GM20431 (cell line): ENCODE results near the gene PCSK5.
"Not testable (repeated sequence)": the region's sequence is repeated elsewhere in the genome, so short reads cannot be mapped to it uniquely, and the experiment has no call there.

Source experiments
- in situ Hi-C: fragments of 300-500 bp; cut with MseI, MboI; formaldehyde crosslinking; loops from one replicate; pipeline ENCODE4 v1.15.0; 2020; ENCODE audit warnings: low sequenced_read_pairs; ENCODE audit not compliant: unreplicated experiment

The PCSK5 gene

DNA sequence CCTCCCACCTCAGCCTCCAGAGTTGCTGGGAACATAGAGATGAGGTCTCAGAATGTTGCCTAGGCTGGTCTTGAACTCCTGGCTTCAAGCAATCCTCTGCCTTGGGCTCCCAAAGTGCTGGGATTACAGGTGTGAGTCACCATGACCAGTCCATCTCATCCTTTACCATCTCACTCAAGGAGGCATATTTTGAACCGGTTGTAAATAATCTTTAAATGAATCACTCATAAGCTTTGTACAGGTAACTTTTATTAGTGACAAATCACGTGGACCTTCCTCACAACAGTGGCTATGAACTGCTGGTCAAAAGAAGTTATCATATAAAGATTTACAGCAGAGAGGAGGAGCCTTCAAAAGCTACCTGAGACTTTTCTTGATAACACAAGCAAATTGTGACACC lies 433.0 kb downstream of the PCSK5 start:
- in situ Hi-C loops, result no loop called here

- in situ Hi-C loops, result not testable (repeated sequence)
These were observed 433.6 kb downstream of the PCSK5 start for GRCh38 chr9:76324030-76324429.

DNA sequence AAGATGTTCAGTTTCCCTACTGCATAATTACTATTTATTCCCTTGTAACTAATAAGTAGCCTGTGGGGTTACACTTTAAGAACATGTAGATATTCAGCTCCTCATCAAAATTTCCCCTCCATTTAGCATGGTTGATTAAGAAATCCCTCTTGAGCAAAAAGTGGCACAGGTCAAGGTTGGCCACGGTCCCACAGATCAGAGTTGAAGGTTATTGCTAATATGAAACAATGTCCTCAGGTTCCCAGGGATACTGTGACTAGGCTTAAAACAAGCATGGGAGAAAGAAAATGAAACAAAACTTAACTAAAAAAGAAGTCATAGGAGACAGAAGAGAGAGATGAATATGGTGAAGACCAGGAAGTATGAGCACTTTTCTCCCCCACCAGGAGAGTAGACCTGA lies 439.6 kb downstream of the PCSK5 start:
- in situ Hi-C loops, result no loop called here

- in situ Hi-C loops, result no loop called here
These were observed 442.9 kb downstream of the PCSK5 start for GRCh38 chr9:76333388-76333787.

DNA sequence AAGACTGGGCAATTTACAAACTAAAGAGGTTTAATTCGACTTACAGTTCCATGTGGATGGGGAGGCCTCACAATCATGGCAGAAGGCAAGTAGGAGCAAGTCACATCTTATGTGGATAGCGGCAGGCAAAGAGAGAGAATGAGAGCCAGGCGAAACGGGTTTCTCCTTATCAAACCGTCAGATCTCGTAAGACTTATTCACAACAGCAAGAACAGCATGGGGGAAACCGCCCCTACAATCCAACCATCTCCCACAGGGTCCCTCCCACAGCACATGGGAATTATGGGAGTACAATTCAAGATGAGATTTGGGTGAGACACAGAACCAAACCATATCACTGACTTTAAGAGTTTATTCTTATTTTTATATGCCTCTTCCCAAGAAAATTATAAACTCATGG lies 443.5 kb downstream of the PCSK5 start:
- in situ Hi-C loops, result no loop called here

DNA sequence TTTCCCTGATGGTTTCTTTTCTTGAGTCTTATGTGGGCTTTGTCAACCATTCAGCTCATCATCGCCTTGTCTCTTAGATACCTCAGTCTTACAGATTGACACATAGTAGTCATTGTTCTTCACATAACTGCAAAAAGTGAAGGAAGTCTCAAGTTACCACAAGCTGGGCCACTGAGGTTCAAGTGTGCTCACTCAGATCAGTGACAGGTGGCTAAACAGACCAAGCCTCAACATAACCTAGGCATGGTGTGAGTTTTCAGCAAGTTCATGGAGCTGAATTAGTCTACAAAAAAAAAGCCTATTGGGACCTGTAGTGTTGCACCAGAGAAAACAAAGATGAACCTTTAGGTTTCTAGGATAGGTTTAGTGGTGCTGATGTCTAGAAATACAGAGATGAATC lies 445.6 kb downstream of the PCSK5 start:
- in situ Hi-C loops, result no loop called here

DNA sequence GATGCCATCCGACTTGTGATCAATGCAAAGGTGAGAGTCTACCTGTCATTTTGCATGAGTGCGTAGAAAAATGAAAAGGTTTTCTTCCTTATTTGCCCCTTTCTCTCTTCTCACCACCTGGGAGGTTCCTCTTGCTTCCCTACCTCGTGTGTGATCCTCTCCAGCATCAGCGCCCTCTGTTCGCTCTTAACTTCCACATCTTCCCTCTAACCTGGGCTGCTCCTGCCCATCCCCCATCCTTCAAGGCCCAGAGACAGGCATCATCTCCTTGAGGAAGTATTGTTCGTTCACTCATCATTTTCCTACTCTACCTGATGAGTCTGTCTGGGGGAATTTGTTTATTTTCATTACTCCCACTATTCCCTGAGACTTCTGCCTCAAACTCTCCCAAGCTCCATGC lies 447.9 kb downstream of the PCSK5 start:
- in situ Hi-C loops, result no loop called here

- in situ Hi-C loops, result no loop called here
These were observed 451.1 kb downstream of the PCSK5 start for GRCh38 chr9:76341616-76342015.

DNA sequence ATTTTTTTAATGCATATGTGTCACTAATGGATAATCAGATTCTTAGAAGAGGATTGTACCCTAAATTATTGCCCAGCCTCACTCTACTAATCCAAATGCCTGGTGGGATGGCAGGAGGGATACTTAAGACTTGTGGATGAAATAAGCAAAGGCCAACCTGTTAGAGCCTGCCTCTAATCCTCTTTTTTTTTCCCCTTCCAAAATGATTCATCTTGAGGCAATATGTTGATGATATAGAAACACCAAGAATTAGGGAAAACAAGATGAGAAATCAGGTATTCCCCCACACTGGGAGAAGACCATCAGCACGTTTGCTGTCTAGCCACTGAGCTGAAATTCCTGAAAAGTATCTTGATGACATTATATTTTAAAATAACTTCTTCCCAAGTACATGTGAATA lies 451.7 kb downstream of the PCSK5 start:
- in situ Hi-C loops, result no loop called here

GRCh38 chr9:76342858-76343257 lies 452.4 kb downstream of the PCSK5 start:
- in situ Hi-C loops, result no loop called here

DNA sequence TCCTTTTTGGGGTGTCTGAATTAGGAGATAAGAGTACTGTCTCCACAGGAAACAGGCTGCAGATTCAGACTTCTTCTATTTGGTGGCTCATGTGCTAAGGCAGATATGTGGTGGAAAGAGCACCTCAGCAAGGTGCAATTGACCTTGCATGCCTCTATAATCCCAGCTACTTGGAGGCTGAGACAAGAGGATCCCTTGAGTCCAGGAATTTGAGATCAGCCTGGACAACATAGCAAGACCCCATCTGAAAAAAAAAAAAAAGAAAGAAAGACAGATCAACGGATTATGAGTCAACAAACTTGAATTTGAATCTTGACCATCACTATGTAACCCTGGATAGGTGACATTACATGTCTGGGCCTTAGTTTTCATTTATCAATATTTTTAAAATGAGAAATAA lies 459.4 kb downstream of the PCSK5 start:
- in situ Hi-C loops, result no loop called here

GRCh38 chr9:76351006-76351405 lies 460.5 kb downstream of the PCSK5 start:
- in situ Hi-C loops, result no loop called here

GRCh38 chr9:76352026-76352620 lies 461.6 kb downstream of the PCSK5 start:
- in situ Hi-C loops, result no loop called here

- in situ Hi-C loops, result no loop called here
These were observed 462.8 kb downstream of the PCSK5 start for GRCh38 chr9:76353280-76353679.

- in situ Hi-C loops, result no loop called here
These were observed 463.7 kb downstream of the PCSK5 start for GRCh38 chr9:76354221-76354620.

DNA sequence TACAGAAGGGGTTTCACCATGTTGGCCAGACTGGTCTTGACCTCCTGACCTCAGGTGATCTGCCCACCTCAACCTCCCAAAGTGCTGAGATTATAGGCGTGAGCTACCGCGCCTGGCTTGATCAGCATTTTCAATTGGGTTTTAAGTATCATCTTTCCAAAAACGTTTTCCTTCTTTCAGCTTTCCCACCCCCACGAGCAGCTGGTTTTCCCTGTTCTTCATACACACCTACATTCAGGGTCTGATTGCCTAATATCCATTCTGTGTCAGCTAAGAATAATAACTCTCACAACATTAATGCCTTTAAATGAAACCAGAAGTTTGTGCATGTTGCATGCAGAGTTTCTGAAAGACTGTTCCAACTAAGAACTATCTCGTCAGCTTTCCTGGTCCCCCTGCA lies 465.4 kb downstream of the PCSK5 start:
- in situ Hi-C loops, result no loop called here

GRCh38 chr9:76357555-76357954 lies 467.1 kb downstream of the PCSK5 start:
- in situ Hi-C loops, result no loop called here

GRCh38 chr9:76358628-76359280 lies 468.3 kb downstream of the PCSK5 start:
- in situ Hi-C loops, result no loop called here

DNA sequence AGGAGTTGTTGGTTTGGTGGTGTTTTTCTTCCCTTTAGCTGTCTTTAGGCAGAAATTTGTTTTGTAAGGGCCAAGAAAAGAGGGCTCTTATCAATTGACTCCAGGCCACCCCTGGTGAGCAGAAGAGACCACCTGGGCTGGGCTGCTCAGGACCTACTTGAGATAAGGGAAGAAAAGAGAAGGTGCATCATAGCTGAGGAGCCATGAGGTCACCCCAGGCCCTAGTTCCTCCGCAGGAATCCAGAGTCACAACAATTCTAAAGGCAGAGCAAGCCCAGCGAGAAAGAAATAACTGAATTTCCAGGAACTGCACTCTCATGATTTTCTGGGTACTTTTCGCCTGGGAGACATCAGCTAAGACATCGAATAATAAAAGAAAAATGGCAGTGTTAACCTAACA lies 468.9 kb downstream of the PCSK5 start:
- in situ Hi-C loops, result no loop called here

DNA sequence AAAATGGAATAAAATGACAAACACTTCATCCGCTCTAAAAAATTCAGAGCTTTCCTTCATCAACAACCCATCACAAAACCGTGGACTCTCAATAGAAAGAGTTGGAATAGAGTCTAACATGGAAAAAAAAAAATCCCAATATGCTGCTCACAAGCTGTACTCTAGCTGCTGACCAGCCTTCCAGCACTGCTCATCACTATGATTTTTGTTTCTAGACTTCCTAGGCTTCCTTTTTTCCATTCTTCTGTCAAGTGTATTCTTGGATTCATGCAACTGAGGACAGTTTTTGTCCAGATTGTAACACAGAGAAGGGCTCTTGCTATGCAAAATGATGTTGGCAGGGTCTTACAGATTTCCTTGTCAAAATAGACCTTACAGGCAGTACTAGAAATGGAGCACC lies 469.3 kb downstream of the PCSK5 start:
- in situ Hi-C loops, result no loop called here

DNA sequence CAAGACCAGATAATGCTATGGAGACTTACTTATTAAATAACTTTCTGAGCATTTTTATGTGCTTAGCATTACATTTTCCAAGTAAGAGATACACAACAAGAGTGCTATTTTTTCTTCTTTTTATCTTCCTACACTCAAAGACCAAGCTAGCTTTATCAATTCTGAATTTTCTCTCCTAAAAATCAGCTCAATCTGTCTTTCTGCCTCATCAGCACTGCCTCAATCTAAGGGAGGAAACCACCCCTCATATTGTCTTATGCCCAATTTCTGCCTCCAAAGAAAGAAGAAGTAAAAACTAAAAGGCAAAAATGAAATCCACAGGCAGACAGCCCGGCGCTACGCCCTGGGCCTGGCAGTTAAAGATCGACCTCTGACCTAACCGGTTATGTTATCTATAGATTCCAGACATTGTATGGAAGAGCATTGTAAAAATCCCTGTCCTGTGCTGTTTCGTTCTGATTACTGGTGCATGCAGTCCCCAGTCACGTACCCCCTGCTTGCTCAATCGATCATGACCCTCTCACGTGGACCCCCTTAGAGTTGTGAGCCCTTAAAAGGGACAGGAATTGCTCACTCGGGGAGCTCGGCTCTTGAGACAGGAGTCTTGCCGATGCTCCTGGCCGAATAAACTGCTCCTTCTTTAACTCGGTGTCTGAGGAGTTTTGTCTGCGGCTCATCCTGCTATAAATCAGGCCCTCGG lies 472.0 kb downstream of the PCSK5 start:
- in situ Hi-C loops, result not testable (repeated sequence)

- in situ Hi-C loops, result no loop called here
These were observed 472.5 kb downstream of the PCSK5 start for GRCh38 chr9:76363032-76363395.
